ENCODE data around the gene ELF1. TPM values are rescaled to one million over a fixed set of nuclear protein-coding genes. Genes with fewer than 3 reads are reported as not detected.

ELF1 gene
- polyA plus RNA-seq, 1 of the 3 experiments (the other 2 are of a cell fraction), result 11.1 TPM

GRCh38 chr13:40983725-40984667 lies 35.1 kb downstream of the ELF1 start:
- no peak overlapping the region for H3K9ac ChIP-seq
- H3K36me3 ChIP-seq (replicated peaks in 1 of 2; ENCODE audit: control insufficient read depth in 1 of 2, insufficient read depth in 2 of 2, low read length in 1 of 2), result peaks cover 0 to 13% of the 10 kb centered on the region in 2 experiments
- no peaks in the 10 kb centered on the region for H3K9me3 ChIP-seq
- no peaks in the 10 kb centered on the region for H3K9me2 ChIP-seq
- peaks cover 0 to 11% of the 10 kb centered on the region in 2 experiments; a peak in 2 of 4 replicates for H3K4me1 ChIP-seq (ENCODE audit: control insufficient read depth in 1 of 2, insufficient read depth in 2 of 2, low read depth in 1 of 2, low read length in 1 of 2)
- TF ChIP-seq POLR2AphosphoS5 (IDR thresholded peaks at IDR 0.05; ENCODE audit: low read depth, low read length) (no peak), USF1 (IDR thresholded peaks at IDR 0.05; ENCODE audit: borderline replicate concordance, low read depth) (no peak), SMC3 (IDR thresholded peaks at IDR 0.05; ENCODE audit: low read depth, low read length) (no peak), MAX (IDR thresholded peaks at IDR 0.05; ENCODE audit: low read depth) (no peak), YY1 (IDR thresholded peaks at IDR 0.05; ENCODE audit: low read depth) (no peak), ZBTB33 (IDR thresholded peaks at IDR 0.05; ENCODE audit: borderline replicate concordance, low read depth) (no peak), CHD2 (IDR thresholded peaks at IDR 0.05; ENCODE audit: low read length, partially characterized antibody) (no peak)
- peaks cover 17% of the 10 kb centered on the region for H3K79me2 ChIP-seq (ENCODE audit: insufficient read depth)
- H2AFZ ChIP-seq (ENCODE audit: low read depth), result no peak overlapping the region
- WGBS (ENCODE audit: low lambda C conversion rate), result 100% methylated on average over 4 of the region's 4 CpGs
- H3F3A ChIP-seq (replicated peaks; ENCODE audit: insufficient read depth), result peaks cover 7% of the 10 kb centered on the region
- no peak overlapping the region for H3K4me3 ChIP-seq (ENCODE audit: low read depth in 2 of 2, low read length in 1 of 2)
- CTCF ChIA-PET, result interaction anchor here (1.1 kb wide), 1 partner anchor 63 kb away, joined by 3 read pairs; no protein-coding TSS in a partner anchor
- H3K27me3 ChIP-seq (ENCODE audit: insufficient read depth), result no peaks in the 10 kb centered on the region
- peak overlapping the region in 1 of 2 experiments; percentile 45; a peak in 2 of 4 replicates for H3K27ac ChIP-seq (ENCODE audit: low read depth in 2 of 2, low read length in 1 of 2)
- POLR2A ChIA-PET, result no interaction called here
- DNase-seq, result no peak
- H4K20me1 ChIP-seq (ENCODE audit: insufficient read depth), result no peaks in the 10 kb centered on the region
- peak overlapping the region; percentile 10; the same call in 1 of the 2 replicates for H3K4me2 ChIP-seq

- Histone ChIP-seq H3K27ac (ENCODE audit: low read depth in 2 of 2, low read length in 1 of 2) (peak overlapping the region; percentile 11 to 45), H3K27me3 (ENCODE audit: insufficient read depth) (no peaks in the 10 kb centered on the region), H3K79me2 (ENCODE audit: insufficient read depth) (peaks cover 17% of the 10 kb centered on the region), H3K4me1 (ENCODE audit: control insufficient read depth in 1 of 2, insufficient read depth in 2 of 2, low read depth in 1 of 2, low read length in 1 of 2) (peaks cover 0 to 11% of the 10 kb centered on the region in 2 experiments; a peak in 2 of 4 replicates), H3K9me3 (no peaks in the 10 kb centered on the region), H3K4me2 (peak overlapping the region; percentile 44), H3F3A (replicated peaks; ENCODE audit: insufficient read depth) (peaks cover 7% of the 10 kb centered on the region), H2AFZ (ENCODE audit: low read depth) (no peak overlapping the region), H3K9ac (peak overlapping the region; percentile 4; the same call in 1 of the 2 replicates), H4K20me1 (ENCODE audit: insufficient read depth) (no peaks in the 10 kb centered on the region), H3K4me3 (ENCODE audit: low read depth in 2 of 2, low read length in 1 of 2) (no peak overlapping the region), H3K36me3 (replicated peaks in 1 of 2; ENCODE audit: control insufficient read depth in 1 of 2, insufficient read depth in 2 of 2, low read length in 1 of 2) (peaks cover 0 to 13% of the 10 kb centered on the region in 2 experiments), H3K9me2 (no peaks in the 10 kb centered on the region)
- CTCF ChIA-PET, result no interaction called here
- no peak for DNase-seq
- POLR2A ChIA-PET, result no interaction called here
- 90% methylated on average over 2 of the region's 2 CpGs for WGBS (ENCODE audit: low lambda C conversion rate)
- TF ChIP-seq IRF3 (IDR thresholded peaks at IDR 0.05; ENCODE audit: low read depth, low read length), result no peak
- no peak for TF ChIP-seq FOXJ3 (CRISPR knock-in tag; IDR thresholded peaks at IDR 0.05)
- no peak for TF ChIP-seq ELF1 (IDR thresholded peaks at IDR 0.05)
- TF ChIP-seq FOSL2 (IDR thresholded peaks at IDR 0.05; ENCODE audit: borderline replicate concordance, low read depth), result no peak
- TF ChIP-seq USF1 (IDR thresholded peaks at IDR 0.05; ENCODE audit: borderline replicate concordance, low read depth), result no peak
- no peak for TF ChIP-seq RXRA (IDR thresholded peaks at IDR 0.05; ENCODE audit: borderline replicate concordance, low read depth)
- TF ChIP-seq RCOR1 (IDR thresholded peaks at IDR 0.05; ENCODE audit: low read length), result no peak
- no peak for TF ChIP-seq EZH2phosphoT487 (IDR thresholded peaks at IDR 0.05; ENCODE audit: borderline replicate concordance, low read depth)
- TF ChIP-seq GABPA (IDR thresholded peaks at IDR 0.05; ENCODE audit: low read depth), result no peak
- TF ChIP-seq USF2 (IDR thresholded peaks at IDR 0.05; ENCODE audit: borderline replicate concordance, low read depth, low read length), result no peak
- TF ChIP-seq POLR2AphosphoS5 (IDR thresholded peaks at IDR 0.05; ENCODE audit: low read depth, low read length), result no peak
- no peak for TF ChIP-seq ZBTB33 (IDR thresholded peaks at IDR 0.05; ENCODE audit: borderline replicate concordance, low read depth)
- TF ChIP-seq CHD2 (IDR thresholded peaks at IDR 0.05; ENCODE audit: low read length, partially characterized antibody), result no peak
These were observed 35.9 kb downstream of the ELF1 start for GRCh38 chr13:40983259-40983658.

All from SK-N-SH (cell line).